ENCODE data around the gene EEF1G. TPM values are rescaled to one million over a fixed set of nuclear protein-coding genes. Genes with fewer than 3 reads are reported as not detected.

Gene EEF1G, protein sequence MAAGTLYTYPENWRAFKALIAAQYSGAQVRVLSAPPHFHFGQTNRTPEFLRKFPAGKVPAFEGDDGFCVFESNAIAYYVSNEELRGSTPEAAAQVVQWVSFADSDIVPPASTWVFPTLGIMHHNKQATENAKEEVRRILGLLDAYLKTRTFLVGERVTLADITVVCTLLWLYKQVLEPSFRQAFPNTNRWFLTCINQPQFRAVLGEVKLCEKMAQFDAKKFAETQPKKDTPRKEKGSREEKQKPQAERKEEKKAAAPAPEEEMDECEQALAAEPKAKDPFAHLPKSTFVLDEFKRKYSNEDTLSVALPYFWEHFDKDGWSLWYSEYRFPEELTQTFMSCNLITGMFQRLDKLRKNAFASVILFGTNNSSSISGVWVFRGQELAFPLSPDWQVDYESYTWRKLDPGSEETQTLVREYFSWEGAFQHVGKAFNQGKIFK
- 1,318 and 1,351 TPM in 2 replicates for total RNA-seq

DNA sequence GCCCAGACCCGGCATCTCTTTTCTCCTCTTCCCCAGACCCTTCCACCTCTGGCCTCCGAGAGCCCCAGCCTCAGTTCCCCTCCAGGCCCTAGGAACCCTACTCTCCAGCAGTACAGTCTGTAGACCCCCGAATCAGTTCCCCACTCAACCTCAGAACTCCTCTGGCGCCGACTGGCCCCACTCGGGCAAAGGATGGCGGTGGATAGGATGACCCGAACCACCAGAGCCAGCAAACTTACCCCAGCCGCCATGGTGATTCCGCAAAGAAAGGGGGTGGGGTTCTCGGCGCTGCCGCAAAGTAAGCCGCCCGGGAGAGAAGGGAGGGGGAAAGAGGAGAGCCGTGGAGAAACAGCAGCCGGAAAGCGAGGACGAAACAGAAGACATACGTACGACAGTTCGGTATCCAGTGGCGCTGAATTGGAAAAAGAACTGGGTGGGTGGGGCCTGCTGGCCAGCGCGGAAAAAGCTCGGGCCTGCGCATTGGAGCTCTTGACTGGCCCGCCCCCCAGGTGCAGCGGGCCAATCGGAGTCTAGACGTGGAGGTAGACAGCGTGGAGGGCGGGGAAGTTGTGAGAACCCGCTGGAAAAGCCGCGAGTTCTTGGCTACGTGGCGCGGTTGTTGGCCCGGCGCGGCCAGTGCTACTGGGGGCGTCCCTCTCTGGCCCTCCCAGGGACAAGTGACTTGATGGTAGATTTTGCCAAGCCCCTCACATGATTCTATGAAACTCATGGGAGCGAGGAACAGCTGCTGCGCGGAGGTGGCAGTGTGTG is at the start of gene EEF1G:
TSS of gene EEF1G (minus strand) at position 300 of the 771 bp plus-strand sequence. CDS start at position 251, 49 bp downstream.

GRCh38 chr11:62621567-62622470 is 48.1 kb upstream of the EEF1G start, which contains the start of gene B3GAT3:
TSS of gene B3GAT3 (minus strand) at chr11:62621986. CDS start at chr11:62621947, 39 bp downstream.

DNA sequence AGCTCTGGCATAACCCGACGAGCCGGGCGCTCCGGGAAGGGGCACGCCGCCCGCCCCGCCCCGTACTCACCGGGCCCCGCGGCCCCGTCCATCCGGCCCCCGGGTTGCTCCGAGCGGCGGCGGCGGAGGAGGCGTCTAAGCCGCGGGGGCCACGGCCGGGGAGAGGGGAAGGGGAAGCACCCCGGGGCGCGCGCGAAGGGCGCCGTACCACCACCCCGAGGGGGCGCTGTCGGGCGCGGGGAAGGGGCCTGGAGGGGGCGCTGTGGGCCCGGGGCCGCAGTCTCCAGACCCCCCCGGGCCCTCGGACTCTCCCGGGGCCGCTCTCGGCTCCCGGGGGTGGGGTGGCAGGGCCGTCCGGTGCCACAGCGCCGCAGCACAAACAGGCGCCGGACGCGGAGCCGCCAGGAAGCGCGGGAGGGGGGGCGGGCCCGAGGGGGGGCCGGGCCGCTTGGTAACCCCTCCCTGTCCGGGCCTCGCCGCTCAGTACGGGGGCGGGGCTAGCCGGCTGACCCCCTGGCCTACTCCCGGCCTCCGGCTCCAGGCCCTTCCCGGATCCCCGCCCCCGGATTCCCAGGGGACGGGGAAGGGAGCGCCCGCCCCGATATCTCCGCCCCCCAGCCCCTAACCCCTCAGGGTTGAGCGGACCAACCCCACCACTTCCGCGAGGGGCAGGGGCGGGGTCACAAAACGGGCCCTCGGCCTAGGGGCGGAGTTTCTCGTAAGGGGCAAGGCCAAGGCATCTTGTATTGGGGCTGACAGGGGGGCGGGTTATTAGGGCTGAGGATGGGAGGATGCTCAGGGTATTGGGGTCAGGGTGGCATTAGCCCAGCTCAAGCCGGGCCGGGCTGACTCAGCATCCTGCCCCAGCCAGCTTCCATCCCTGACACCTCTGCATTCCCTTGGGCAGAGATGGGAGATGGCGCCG is 38.9 kb upstream of the EEF1G start, which contains the start of the genes EML3 and ROM1:
TSS of gene EML3 (minus strand) at position 410 of the 925 bp plus-strand sequence. CDS start at position 92, 318 bp downstream.
TSS of gene ROM1 (plus strand) at position 892 of the 925 bp plus-strand sequence. CDS start at position 917, 25 bp downstream.

GRCh38 chr11:62601372-62602140 is 27.9 kb upstream of the EEF1G start, which contains the start of gene MTA2:
TSS of gene MTA2 (minus strand) at chr11:62601865. CDS start at chr11:62601450, 415 bp downstream.

DNA sequence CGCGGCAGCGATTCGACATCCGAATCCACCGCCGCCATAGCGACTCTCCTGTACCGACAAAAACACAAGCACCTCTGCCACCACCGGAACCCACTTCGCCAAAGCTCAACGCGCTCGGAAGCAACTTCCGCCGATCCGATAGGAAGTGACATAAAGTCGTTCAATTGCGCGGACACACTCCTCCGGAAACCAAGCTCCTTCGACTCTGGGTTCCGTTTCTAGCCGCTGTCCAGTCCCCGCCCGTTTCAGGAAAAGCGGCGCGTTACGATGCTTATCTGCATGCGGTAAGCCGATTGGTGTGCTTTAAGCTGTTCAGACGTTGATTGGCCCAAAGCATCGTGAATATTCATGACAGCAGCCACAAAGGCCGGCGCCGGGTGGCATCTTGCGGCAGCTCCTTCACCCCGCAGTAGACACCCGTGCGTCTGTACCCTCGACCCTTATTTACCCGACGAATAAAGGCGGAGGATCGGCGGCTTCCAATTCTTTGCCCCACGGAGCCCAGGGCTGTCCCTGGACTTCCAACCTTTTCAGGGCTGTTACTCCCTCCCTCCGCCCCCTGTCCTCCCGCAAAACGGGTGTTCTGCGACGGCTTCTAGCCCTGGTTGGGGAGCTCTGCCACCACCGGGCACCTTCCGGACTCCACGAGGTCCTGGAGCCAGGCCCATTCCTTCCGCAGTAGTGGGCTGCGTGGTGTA is 17.9 kb upstream of the EEF1G start, which contains the start of gene TUT1:
TSS of gene TUT1 (minus strand) at position 76 of the 698 bp plus-strand sequence. CDS start at position 38, 38 bp downstream.

GRCh38 chr11:62546244-62546928 is 27.3 kb downstream of the EEF1G start, which contains the start of gene AHNAK:
TSS of gene AHNAK (minus strand) at chr11:62546806. CDS start at chr11:62536098, 10,708 bp downstream.

Other genes starting within 250 kb of the EEF1G start
- gene ASRGL1, start 236.4 kb downstream of the EEF1G start, total RNA-seq = 0.23 and 0.59 TPM in 2 replicates
- gene SCGB1A1, start 154.9 kb downstream of the EEF1G start, total RNA-seq = not detected in 2 replicates
- 498 and 644 TPM in 2 replicates for gene AHNAK, start 27.1 kb downstream of the EEF1G start, total RNA-seq
- gene TUT1, start 17.6 kb upstream of the EEF1G start, total RNA-seq = 8.7 and 9.2 TPM in 2 replicates
- gene MTA2, start 28.0 kb upstream of the EEF1G start, total RNA-seq = 70.8 and 86.8 TPM in 2 replicates
- 23.8 and 38.6 TPM in 2 replicates for gene EML3, start 38.9 kb upstream of the EEF1G start, total RNA-seq
- 3.1 and 5.8 TPM in 2 replicates for gene ROM1, start 39.4 kb upstream of the EEF1G start, total RNA-seq
- gene B3GAT3, start 48.1 kb upstream of the EEF1G start, total RNA-seq = 48.9 and 82.7 TPM in 2 replicates
- gene GANAB, start 72.7 kb upstream of the EEF1G start, total RNA-seq = 612 and 660 TPM in 2 replicates
- gene INTS5, start 79.4 kb upstream of the EEF1G start, total RNA-seq = 24.5 and 26.9 TPM in 2 replicates
- gene C11orf98, start 91.3 kb upstream of the EEF1G start, total RNA-seq = 13.4 and 18.3 TPM in 2 replicates
- 4.2 and 4.5 TPM in 2 replicates for gene CSKMT, start 91.4 kb upstream of the EEF1G start, total RNA-seq
- 6.6 and 7.5 TPM in 2 replicates for gene UQCC3, start 97.8 kb upstream of the EEF1G start, total RNA-seq
- 3.0 and 3.9 TPM in 2 replicates for gene LBHD1, start 98.4 kb upstream of the EEF1G start, total RNA-seq
- 80.9 and 85.2 TPM in 2 replicates for gene UBXN1, start 105.2 kb upstream of the EEF1G start, total RNA-seq
- gene LRRN4CL, start 115.6 kb upstream of the EEF1G start, total RNA-seq = 3.3 and 4.9 TPM in 2 replicates
- 54.8 and 59.1 TPM in 2 replicates for gene BSCL2, start 133.5 kb upstream of the EEF1G start, total RNA-seq
- gene GNG3, start 133.8 kb upstream of the EEF1G start, total RNA-seq = 0.13 TPM in 1 of 2 replicates, not detected in the other
- 13.3 and 15.4 TPM in 2 replicates for gene HNRNPUL2, start 153.6 kb upstream of the EEF1G start, total RNA-seq
- 27.5 and 28.9 TPM in 2 replicates for gene TTC9C, start 154.6 kb upstream of the EEF1G start, total RNA-seq
- 10.3 and 11.7 TPM in 2 replicates for gene ZBTB3, start 180.3 kb upstream of the EEF1G start, total RNA-seq
- gene POLR2G, start 187.7 kb upstream of the EEF1G start, total RNA-seq = 51.6 and 51.7 TPM in 2 replicates
- 19.3 and 27.2 TPM in 2 replicates for gene TAF6L, start 197.5 kb upstream of the EEF1G start, total RNA-seq
- gene TMEM179B, start 213.5 kb upstream of the EEF1G start, total RNA-seq = 48.9 and 50.0 TPM in 2 replicates
- 13.3 and 16.2 TPM in 2 replicates for gene TMEM223, start 218.1 kb upstream of the EEF1G start, total RNA-seq
- 26.1 and 39.4 TPM in 2 replicates for gene NXF1, start 231.5 kb upstream of the EEF1G start, total RNA-seq